Effector memory CD4-positive, alpha-beta T cell (primary cell): ENCODE data around the gene ENHO.

Experiments
- DNase-seq, 3 donors: peaks; one replicate each; pipeline ENCODE4 v3.0.0-alpha.2; 2020
- H3K27ac ChIP-seq: 2 replicates; pipeline ENCODE4 v1.7.0; 2013; ENCODE audit warnings: mild to moderate bottlenecking, low read length, moderate library complexity; ENCODE audit not compliant: insufficient read depth, poor library complexity, severe bottlenecking
- H3K27me3 ChIP-seq: replicated peaks from 2 replicates; pipeline ENCODE4 v1.7.0; 2013; ENCODE audit warnings: mild to moderate bottlenecking, low read length; ENCODE audit not compliant: insufficient read depth, control insufficient read depth, poor library complexity, severe bottlenecking
- H3K36me3 ChIP-seq: 2 replicates; pipeline ENCODE4 v1.7.0; 2013; ENCODE audit warnings: mild to moderate bottlenecking, low read length, moderate library complexity; ENCODE audit not compliant: control insufficient read depth, insufficient read depth
- H3K4me1 ChIP-seq: 2 replicates; pipeline ENCODE4 v1.7.0; 2013; ENCODE audit warnings: low read length, mild to moderate bottlenecking; ENCODE audit not compliant: control insufficient read depth, insufficient read depth, poor library complexity, severe bottlenecking
- H3K4me3 ChIP-seq: 2 replicates; pipeline ENCODE4 v1.7.0; 2013; ENCODE audit warnings: low read length, low read depth, mild to moderate bottlenecking; ENCODE audit not compliant: insufficient read depth, poor library complexity, severe bottlenecking
- H3K9me3 ChIP-seq: 2 replicates; pipeline ENCODE4 v1.7.0; 2013; ENCODE audit warnings: mild to moderate bottlenecking, low read length, moderate library complexity; ENCODE audit not compliant: control insufficient read depth

ENHO gene

DNA sequence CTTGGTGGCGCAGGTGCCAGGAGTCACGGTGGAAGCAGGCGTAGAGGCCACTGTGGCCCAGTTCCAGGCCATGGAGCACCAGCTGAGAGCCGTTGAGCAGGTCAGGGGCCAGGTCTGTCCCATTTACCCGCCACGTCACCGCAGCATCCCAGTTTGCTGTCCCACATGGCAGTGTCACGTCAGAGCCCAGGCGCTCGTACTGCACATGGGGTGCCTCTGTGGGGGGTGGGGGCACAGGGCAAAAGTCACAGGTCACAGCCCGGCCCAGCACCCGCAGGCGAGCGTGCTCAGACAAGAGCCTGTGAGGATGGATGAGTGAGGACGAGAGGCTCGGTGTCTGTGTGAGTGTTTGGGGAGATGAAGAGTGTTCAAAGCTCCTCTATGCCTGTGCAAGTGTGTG lies 41.8 kb upstream of the ENHO start:
- no peak overlapping the region for H3K4me3 ChIP-seq
- H3K27me3 ChIP-seq: no peaks in the 10 kb centered on the region
- no peaks in the 10 kb centered on the region for H3K36me3 ChIP-seq
- no peak for DNase-seq
- H3K27ac ChIP-seq: no peak overlapping the region
- H3K4me1 ChIP-seq: no peaks in the 10 kb centered on the region
- peaks cover 4% of the 10 kb centered on the region for H3K9me3 ChIP-seq

DNA sequence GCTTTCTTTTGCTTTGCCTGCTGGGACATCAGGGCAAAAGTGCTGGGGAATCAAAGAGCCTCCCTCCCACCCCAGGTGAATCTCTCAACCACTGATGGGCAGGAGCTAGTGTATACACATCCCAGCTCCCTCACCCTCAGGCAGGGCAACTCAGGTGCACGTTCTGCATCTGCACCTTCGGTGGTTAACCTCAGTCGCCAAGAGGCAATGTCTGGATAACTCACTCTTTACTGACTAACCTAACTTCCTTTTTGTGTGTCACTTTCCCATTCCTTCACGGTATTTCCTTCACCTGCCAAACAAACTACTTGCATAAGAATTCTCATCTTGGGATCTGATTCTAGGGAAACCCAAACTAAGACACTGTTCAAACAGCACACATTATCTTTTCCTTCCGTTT lies 40.5 kb upstream of the ENHO start:
- Histone ChIP-seq H3K4me3 (no peak overlapping the region), H3K27ac (no peak overlapping the region), H3K36me3 (no peaks in the 10 kb centered on the region), H3K4me1 (no peaks in the 10 kb centered on the region), H3K9me3 (peaks cover 4% of the 10 kb centered on the region), H3K27me3 (no peaks in the 10 kb centered on the region)
- DNase-seq: no peak

DNA sequence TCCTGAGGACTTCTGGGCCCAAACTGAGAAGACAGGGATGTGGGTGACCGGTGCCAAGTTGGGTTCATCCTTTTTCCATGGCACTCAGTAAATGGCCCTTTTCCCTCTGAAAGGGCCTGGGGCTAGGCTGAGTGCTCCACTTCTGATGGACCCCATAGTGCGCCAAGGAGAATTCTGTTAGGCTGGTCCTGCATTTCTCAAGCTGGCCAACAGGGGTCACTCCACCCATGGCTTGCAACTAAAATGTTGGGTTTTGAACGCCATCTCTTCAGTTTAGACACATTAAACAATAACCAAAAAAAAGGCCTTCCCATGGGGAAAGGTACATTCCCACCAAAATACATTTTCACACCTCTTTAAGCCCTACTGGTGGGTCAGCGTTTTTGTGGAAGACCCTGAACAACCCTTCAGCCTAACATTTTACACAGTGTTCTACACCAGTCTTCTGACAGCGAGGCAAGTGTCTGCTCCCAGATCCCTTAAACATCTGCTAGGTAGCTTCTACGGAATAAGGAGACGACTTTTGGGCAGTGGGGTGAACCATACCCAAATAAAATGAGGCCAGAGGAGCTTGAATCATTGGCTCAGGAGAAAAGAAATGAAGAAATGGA lies 39.5 kb upstream of the ENHO start:
- Histone ChIP-seq H3K4me1 (no peaks in the 10 kb centered on the region), H3K4me3 (no peak overlapping the region), H3K27ac (no peak overlapping the region), H3K9me3 (peaks cover 4% of the 10 kb centered on the region), H3K27me3 (no peaks in the 10 kb centered on the region), H3K36me3 (no peaks in the 10 kb centered on the region)
- no peak for DNase-seq

DNA sequence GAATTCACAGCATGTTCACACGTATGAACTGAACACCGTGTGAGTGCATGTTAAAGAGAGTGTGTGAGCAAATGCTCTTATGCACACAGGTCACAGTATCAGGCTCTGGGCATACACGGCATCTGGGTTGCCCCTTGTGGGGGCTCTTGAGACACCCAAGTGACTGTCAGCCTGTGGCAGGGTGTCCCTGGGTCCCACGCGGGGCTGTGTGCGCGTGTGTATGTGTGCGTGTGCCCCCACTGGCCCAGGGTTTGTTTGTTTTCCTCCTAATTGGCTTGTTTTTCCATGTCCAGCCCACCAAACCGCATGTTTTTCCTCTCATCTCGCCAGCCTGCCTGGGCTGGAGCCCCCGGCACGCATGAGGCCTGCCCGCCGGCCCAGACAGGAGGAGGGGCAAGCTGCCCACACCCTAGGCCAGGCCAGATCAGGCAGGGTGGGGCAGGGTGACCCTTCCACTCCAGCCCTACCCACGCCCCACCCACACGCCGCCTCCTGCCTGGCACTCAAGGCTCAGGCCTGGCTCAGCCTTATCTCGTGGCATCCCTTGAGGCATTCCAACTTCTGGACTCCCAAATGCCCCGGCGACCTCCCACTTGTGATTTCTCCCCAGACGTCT lies 37.9 kb upstream of the ENHO start:
- no peak for DNase-seq
- H3K27ac ChIP-seq: no peak overlapping the region
- no peaks in the 10 kb centered on the region for H3K4me1 ChIP-seq
- H3K9me3 ChIP-seq: peaks cover 4% of the 10 kb centered on the region
- H3K4me3 ChIP-seq: no peak overlapping the region
- H3K36me3 ChIP-seq: no peaks in the 10 kb centered on the region
- H3K27me3 ChIP-seq: no peaks in the 10 kb centered on the region

DNA sequence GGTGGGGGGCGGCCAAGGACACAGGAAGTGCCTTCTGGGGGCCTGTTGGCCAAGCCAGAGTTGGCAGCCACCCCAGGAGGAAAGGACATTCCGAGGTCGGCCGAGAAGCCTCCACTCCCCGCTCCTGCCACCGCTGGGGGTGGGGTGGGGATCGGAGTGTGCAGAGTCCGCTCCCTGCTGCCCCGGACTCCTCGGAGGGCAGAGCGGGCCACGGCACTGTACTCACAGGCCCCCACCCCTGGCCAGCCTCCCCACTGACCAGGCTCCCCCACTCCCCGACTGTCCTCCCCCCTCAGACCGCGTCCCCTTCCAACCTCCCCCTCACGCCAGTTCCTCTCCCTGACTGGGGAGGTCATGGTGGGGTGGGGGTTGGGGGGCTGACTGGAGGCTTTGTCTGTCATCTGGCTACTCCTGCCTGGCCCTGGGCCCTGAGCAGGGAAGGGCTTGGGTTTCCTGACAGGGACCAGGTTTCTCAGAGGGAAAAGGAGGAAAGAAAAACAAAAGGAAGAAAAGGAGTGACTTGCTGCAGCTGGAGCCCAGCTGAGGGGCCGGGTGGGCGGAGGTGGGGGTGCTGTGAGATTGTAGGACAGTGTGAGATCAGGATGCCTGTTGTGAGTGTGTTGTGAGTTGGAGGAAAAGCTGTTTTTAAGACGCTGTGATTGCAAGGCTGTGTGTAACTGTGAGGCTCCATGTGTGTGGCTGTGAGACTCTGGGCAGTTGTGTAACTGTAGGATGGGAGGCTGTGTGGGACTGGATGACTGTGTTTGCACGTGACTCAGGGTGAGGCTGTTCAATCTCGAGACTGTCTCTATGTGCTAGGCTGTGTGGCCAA lies 37.0 kb upstream of the ENHO start:
- no peak for DNase-seq
- no peak overlapping the region for H3K4me3 ChIP-seq

DNA sequence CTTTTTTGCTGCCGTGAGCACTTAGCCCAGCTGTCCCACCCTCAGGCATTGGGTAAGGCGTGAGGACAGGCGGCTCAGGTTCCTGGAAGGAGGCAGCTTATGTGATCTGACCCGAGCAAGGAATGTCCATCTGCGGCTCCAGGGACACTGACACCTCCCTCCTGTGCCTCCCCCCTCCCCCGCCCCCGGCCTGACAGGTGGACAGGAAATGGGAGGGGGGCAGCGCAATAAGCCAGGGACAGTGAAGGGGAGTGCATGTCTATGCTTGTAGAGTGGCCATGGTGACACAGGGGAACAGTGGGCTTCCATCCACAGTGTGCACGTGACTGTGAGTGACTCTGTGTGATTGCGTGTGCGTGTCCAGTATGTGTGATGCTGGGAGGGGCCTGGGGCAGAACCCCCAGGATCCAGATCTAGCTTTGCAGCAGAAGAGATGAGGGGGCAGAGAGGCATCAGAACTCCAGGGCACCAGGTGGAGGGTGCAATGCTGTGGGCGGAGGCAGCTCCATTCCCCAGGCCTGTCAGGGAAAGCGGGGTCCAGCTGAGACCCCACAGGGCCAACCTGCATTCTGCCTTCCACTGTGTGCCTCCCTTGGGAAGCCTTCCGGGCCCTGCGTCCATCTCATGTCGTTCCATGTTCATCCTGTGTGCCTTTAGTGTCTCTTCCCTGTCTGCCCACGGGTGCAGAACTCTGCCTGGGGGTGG lies 36.3 kb upstream of the ENHO start:
- H3K9me3 ChIP-seq: peaks cover 4% of the 10 kb centered on the region
- no peak overlapping the region for H3K27ac ChIP-seq
- DNase-seq: no peak
- no peaks in the 10 kb centered on the region for H3K36me3 ChIP-seq
- no peaks in the 10 kb centered on the region for H3K27me3 ChIP-seq
- H3K4me3 ChIP-seq: no peak overlapping the region
- no peaks in the 10 kb centered on the region for H3K4me1 ChIP-seq

More for the DNA sequence above, 37.0 kb upstream of the ENHO start:
- H3K9me3 ChIP-seq: peaks cover 4% of the 10 kb centered on the region
- H3K27me3 ChIP-seq: no peaks in the 10 kb centered on the region
- no peaks in the 10 kb centered on the region for H3K36me3 ChIP-seq
- no peak overlapping the region for H3K27ac ChIP-seq
- H3K4me1 ChIP-seq: no peaks in the 10 kb centered on the region

DNA sequence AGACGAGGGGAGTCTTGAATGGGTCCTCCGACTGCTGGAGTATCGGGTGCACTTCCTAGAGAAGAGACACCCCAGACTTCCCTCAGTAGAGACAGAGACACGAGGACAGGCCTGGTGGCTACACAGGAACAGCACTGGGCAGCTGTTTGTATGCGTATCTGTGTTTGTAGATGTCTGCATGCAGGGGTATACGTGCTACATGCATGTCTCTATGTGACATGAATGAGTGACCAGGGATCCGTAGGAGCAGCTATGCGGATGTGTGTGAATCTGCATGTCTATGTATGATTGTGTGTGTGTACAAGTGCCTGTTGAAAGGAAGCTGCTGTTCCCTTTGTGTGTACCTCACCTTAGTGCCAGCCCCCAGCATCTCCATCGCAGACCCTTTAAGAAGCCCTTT lies 35.6 kb upstream of the ENHO start:
- H3K9me3 ChIP-seq: peaks cover 4% of the 10 kb centered on the region
- no peak for DNase-seq
- no peaks in the 10 kb centered on the region for H3K4me1 ChIP-seq
- H3K27ac ChIP-seq: no peak overlapping the region
- no peaks in the 10 kb centered on the region for H3K27me3 ChIP-seq
- H3K4me3 ChIP-seq: no peak overlapping the region
- H3K36me3 ChIP-seq: no peaks in the 10 kb centered on the region

DNA sequence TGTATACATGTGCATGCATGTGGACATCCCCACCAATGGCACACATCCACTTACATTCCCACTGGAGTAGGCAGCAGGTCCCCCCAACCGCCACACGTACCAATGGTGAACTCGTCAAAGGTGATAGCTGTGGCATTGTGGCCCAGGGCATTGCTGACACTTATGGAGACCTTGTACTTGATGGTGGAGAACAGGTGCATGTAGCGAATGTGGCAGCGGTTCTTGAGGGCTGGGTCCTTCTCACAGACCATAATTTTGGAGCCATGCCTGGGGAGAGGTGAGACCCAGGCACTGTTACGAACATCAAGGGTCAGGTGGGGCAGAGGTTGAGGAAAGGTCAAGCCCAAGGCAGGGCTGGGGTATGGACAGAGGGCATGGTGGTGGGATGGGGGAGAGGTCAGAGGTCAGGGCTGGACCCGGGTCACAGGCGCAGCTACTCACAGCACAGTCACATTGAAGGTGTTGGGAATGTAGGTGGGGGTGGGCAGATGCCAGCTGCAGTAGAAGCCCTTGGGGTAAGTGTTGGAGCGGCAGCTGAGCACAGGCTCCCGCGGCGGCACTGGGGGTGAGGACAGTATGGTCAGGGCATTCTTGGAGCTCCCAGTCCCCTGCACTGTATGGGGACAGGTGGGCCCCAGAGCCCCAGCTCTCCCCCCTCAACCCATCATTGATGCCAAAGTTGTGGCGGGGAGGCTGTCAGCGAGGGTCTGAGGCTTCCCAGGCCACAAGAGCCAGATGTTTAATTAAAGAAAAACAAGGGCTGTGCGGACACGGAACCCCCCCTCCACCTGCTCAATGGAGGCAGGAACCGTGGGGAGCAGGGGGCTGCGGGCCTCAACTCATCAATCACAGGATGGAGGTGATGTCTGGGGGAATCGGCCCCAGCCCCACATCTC lies 34.9 kb upstream of the ENHO start:
- no peak overlapping the region for H3K27ac ChIP-seq
- H3K9me3 ChIP-seq: peaks cover 4% of the 10 kb centered on the region
- no peak overlapping the region for H3K4me3 ChIP-seq
- no peak for DNase-seq
- no peaks in the 10 kb centered on the region for H3K4me1 ChIP-seq
- no peaks in the 10 kb centered on the region for H3K27me3 ChIP-seq
- H3K36me3 ChIP-seq: no peaks in the 10 kb centered on the region

DNA sequence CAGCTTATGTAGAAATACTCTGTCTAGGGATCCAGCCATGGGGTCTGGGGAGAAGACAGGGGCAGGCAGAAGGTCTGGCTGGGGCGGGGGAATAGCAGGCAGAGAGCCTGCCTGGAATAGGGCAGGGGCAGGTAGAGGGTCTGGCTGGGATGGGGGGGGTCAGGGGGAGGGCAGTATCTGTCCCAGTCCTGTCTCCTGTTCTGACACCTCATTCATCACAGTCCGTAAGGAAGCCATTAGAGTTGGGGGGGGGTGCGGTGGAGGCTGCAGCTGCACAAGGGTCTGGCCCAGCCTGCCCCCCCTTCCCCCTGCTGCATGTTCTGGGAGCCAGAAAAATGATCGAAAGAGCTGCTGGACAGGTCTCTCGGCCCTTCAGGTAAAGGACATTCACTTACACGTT lies 34.2 kb upstream of the ENHO start:
- Histone ChIP-seq H3K4me1 (no peaks in the 10 kb centered on the region), H3K27me3 (no peaks in the 10 kb centered on the region), H3K9me3 (peaks cover under 1% of the 10 kb centered on the region), H3K27ac (no peak overlapping the region), H3K4me3 (no peak overlapping the region), H3K36me3 (no peaks in the 10 kb centered on the region)
- DNase-seq: no peak
